NCI-H1417 (cell line): ENCODE data around the gene GAB1.

Experiments
- DNase-seq, 3 experiments: peaks; one replicate each; lab custom pipeline; 2025; lab: John Stamatoyannopoulos, UW

Gene GAB1

DNA sequence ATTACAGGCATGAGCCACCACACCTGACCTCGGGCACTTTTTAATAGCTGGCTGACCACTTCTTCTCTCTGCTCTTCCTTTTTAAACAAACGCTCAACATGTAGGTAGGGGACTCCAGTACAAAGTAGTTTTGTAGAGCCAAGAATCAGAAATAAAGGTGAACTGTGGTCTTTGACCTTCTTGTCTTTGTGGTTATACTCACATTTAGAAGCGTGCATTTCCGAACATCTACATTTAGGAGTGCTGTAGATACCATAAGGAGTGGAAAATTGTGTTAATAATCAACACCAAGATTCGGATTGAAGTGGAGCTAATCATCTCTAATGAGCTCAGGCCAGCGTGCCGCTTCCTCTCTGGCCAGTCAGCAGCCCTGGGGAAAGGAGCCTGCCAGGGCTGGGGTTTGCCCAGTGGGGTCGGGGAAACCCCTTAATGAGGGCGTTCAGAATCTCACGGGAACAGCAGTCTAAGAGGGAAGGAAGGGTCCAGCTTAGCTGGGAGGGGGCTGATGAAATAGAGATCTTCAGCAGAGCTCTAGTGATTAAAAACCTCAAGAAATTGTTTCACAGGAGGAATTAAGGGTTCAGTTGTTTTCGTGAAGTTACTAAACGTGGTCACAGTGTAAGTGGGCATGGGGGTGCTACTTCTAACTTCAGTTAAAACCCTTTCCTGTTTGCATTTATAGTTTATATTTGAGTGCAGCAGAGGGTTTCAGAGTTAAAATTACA, 81.2 kb downstream of the GAB1 start:
- DNase-seq = no peak

DNA sequence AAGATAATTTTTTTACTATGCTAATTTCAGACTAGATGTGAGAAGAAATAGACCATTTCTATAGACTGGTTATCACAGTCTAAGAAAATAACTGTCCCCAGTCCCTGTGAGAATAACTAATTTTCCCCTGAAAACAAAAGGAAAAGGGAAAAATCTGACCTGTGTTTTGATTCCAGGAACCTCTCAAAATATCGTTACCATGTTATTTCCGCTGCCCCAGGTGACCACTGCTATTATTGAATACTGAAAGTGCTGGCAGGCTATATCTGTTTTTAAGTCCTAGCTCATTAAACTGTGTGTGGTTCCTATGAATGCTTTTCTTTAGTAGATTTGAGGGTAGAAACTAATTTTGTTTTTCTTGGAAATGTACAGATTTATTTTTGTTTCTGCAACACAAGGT, 83.6 kb downstream of the GAB1 start:
- no peak for DNase-seq

DNA sequence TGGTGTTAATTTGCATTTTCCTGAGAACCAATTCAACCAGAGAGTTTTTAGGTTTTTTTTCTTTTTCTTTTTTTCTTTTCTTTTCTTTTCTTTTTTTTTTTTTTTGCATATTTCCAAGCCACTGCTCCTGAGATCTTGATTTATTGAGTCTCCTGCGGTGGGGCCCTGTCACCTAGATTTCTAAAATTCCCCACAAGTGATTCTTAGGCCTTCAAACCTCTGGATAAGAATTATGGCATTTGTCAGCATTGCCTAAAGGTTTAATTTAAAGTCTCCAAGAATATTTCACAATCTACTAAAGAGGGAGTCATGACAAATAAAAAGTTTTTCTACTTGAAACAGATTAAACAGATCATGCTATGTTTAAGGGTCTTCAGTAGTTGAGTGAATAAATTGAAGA, 84.9 kb downstream of the GAB1 start:
- no peak for DNase-seq

DNA sequence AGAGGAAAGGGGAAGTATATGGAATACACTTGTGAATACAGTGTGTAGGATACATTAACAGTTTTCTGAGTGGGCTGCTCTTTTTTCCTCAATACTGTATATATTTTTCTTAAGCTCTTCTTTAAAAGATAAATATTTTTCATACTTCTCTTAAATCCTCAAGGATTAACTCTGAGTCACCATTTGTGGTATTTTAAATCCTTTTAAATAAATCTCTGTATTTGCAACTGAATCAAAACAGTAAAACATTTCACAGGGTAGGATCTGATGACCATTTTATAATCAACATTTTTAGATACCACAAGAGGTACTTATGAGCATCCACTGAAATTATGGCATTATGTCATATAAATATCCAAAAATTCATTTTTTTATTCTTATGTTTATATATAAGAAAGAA, 87.6 kb downstream of the GAB1 start:
- no peak for DNase-seq

DNA sequence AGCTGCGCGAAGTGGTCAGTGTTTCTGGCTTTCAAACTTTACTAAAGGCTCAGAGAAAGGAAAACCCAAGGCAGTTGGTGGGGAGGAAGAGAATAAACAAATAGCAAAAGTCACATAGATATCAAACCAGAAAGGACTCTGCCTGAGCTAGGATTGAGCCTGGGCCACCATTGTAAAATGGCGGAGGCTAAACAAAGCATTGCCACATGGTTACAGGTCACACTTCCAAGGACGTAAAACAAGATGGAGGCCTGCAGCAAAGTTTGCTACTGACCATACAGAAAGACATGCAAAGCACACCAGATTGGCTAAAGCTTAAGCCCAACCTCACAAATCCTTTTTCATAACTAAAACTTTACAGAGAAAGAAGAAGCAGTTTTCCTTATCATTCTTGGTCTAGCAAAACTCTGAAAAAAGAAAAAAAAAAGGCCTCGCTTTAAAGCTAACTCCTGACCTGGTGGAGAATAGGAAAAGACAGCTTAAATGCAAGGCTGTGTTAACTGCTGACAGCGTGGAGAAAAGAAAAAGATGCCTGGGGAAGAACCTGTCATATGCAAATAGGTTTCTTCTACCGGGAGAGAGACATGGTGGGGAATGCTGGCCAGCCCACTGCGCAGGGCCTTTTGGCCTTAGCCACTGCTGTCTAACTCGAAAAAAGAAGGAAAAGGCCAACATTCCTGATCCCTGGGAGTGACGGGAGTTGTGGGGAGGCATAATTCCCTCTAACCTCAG, 95.0 kb downstream of the GAB1 start:
- no peak for DNase-seq

DNA sequence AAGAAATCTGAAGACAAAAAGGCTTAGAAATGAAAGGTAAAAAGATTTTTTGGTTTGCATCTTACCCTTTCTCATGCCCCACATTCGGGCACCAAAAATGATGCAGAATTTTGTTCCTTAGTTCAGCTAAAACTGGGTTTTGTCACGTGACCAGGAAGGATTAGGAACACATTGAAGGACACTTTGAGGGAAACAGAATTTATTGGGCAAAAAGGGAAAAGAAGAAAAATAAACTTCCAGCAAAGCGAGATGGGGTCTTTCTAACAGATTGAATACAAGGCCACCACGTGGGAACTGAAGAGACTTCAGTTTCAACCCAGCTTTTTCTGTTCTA, 95.5 kb downstream of the GAB1 start:
- no peak for DNase-seq

DNA sequence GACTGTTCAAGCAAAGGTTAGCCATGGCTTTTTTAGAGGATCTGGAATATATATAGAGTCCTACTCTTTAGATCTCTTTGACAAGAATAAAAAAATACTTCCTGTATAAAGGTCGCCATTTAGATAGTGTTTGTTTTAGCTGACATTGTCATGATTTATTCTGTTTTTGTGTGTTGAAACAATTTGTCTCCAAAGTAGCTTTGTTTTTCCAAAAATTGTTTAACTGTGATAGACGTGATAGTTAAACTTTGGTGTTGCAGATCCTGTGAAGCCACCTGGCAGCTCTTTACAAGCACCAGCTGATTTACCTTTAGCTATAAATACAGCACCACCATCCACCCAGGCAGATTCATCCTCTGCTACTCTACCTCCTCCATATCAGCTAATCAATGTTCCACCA, 96.6 kb downstream of the GAB1 start:
- DNase-seq = peak in 1 of 3 experiments; percentile 34

DNA sequence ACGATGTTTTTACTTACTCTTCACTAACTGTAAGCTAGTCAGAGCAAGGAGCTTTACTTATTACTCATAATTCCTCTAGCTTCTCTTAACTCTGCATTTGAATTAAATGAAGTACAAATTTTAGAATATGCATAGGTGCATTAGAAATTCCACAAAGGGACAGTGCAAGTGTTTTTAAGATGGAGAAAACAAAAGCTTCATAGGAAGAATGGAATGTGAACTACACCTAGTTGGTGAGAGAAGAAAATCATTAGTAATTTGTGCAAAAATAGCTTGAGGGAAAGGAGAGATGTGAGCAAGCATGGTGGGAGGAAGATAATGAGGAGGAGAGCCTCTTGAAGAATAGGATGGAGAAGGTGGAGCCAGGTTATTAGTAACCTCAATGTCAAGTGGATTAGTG, 99.3 kb downstream of the GAB1 start:
- no peak for DNase-seq

DNA sequence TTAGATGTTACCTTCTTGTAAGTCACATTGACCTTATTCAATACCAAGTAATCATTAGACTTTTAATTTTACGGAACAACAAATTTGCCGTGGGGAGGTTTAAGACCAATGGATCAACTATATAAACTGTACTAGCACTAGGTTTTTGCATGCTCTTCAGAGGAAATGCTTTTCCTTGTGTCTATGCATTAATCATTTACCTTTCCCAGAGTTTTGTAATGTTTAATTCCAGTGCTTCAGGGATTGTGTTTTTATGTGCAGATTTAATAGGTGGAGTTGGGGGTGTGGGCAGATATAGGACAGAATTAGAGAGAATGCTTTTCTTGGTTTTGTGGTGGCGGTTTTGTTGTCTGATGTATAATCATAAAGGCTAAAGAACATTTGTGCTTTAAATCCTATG, 100.8 kb downstream of the GAB1 start:
- DNase-seq = no peak

DNA sequence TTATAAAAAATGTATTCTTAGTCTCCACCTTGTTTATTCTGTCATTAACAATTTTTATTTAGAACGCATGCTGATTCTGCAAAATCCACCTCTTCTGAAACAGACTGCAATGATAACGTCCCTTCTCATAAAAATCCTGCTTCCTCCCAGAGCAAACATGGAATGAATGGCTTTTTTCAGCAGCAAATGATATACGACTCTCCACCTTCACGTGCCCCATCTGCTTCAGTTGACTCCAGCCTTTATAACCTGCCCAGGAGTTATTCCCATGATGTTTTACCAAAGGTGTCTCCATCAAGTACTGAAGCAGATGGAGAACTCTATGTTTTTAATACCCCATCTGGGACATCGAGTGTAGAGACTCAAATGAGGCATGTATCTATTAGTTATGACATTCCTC, 101.3 kb downstream of the GAB1 start:
- DNase-seq = peak in 2 of 3 experiments; percentile 9 to 66

DNA sequence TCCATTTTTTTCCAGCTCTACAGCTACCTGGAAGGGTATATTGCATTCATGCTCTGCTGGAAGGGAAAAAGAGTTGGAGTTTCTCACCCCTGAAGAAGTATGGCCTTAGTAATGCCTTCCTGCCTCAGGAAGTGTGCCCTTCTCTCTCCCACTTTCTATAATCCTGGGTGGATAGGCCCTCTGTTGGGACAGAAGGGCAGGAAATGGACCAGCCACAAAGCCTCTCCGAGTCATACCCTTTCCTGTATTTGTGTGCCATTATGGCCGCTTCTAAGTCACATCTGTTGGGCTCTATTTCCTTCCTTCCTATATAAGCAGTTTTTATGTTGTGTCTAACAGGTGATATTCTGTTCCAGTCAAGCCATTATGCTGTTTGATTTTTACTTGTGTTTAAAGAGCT, 102.0 kb downstream of the GAB1 start:
- no peak for DNase-seq

DNA sequence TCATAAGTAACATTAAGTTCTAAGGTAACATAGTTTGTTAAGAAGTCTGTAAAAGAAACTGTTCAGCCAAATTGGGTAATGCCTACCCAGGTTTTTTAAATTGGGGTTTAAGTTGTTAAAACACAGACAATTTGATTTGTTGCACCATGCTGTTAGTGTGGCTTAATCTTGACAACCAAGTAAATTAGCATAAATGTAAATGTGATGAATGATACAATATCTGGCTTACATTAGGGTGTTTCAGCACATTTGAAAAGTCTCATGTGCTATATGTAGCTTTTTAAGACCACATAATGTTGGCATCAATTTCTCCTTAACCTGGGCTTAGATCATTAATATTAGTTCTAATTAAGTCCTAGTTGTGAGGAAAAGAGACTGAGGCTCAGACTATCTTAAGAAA, 104.4 kb downstream of the GAB1 start:
- no peak for DNase-seq

DNA sequence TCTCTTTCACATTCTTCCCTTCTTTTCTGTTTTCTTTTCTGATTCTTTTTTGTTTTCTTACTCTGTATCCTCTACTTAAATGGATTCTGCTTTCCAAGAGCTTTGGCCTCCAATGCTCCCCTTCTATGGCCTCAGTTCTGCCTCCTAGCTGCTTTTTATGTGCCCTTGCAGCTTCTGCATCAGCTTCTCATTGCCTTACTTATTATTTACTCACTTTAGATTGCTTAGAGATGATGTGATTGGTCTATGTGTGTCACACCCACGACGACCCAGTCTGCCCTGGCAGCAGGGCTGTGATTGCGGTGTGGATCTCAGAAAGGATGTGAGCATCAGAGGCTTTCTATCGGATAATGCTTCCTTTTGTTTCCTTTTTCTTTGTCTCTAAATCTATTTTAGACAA, 105.0 kb downstream of the GAB1 start:
- DNase-seq = peak in 2 of 3 experiments; percentile 7 to 21

DNA sequence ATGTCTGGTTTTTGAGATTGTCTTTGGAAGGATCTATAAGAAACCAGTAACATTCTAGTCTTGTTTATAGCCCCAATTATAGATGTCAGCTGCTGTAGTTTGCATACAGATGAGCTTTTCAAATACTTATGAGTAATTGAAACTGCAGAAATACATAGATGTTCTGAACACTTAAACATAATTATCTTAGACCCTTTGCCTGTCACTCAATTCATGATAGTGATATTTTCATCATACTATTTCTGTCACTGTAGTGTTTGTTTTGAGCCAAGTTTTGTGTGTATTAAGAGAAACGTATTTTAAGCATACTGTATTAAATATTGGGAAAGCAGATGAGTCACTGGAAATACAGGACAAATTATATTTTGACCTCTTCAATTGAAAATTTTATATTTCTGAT, 107.1 kb downstream of the GAB1 start:
- DNase-seq = peak in 2 of 3 experiments; percentile 11 to 64

DNA sequence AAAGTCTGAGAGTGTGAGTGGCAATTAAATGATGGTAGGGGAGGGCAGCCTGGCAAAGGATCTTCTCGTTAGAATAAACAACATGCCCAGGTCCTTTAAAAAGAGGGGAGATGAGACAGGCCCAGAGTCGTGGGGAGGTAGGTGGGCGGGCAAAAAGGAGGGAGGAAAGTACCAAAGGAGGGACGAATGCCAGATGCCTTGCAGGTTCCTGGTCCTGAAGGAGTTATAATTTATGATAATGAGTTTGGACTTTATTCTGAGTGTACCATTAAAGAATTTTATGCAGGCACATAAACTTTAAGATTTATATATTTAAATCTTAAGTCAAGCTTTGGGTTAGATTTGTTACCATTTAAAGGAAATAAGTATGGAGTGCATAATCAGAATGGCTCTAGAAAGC, 114.5 kb downstream of the GAB1 start:
- DNase-seq = peak in 1 of 3 experiments; percentile 73

DNA sequence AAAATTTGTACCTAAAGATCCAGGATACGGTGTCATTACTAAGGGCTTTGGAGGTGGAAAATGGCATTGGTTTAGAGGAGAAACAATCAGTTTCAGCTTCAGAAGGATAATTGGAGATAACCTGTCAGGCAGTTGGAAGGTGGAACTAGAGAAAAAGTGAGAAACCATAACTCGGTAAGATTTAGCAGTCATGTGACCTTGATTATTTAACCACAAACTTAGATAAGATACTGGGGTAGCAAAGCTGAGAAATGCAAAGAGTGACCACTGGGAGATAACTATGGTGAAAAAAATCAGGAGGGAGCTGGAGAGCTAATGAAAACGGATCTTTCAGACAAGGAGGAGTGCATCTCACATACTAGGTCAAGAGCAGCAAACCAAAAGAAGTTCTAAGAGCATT, 118.5 kb downstream of the GAB1 start:
- DNase-seq = no peak

DNA sequence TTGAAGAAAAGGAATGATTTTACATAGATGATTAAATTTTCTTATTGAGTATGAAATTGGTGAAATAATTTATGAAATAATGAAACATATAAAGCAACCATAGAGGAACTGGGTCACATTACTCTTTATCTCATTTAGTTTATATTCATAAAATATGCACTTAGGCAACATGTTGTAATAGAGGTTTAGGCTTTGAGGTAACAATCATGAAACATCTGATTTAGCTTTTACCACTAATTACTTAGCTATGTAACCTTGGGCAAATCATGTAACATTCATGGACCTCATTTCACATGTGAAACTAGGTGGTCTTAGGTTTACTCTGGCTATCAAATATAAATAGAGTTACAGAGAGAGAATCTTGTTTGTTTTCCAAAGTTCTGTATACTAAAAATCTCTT, 122.3 kb downstream of the GAB1 start:
- no peak for DNase-seq

DNA sequence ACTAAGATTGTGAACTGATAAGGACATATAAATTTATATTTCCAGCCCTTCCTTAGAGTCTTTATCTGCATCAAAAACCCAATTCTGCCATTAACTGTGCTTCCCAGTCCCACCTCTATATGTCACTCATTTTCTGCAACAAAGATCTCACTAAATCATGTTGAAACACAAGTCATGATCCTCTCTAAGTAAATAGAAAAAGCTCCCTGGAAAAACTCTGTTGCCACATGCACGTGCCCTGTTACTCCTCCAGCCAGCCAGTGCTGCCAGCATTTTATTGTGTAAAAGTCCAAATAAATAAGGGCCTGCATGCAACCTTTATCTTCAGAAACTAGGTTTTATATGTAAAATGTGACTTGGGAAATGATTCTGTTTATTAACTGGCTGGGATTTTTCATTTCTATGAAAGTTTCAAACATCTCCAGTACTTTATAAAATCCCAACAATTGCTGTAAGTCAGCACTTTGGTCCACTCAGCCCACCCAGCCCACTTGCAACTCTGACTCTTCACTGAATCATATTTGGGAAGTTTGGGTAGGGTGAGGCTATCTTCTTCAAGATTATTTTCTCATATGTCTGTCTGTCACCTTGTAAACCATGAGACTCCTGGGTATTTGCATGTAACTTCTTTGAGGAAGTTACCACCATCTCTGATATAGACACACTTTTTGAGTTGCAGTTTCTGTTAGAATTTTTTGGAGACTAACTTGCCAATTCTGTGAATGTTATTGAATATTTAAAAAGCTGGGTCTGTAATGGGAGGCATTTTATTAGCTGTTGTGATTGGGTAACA, 136.9 kb downstream of the GAB1 start:
- DNase-seq = no peak

DNA sequence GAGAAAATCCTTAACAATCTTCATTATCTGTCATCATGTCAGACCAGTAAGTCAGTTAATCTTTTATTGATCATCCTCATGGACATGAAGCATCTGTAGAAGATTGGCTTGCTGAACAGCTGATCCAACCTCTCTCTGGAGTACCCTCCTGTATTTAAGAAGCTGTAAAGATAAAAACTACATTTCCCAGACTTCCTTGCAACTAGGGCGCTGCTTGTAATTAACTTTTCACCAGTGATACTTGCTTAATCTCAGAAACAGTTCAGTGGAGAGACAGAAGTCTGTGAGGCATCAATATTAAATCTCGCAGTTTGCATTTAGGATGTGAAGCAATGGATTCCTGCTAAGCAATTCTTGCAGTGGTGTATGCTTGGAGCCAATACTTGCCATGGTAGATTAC, 140.8 kb downstream of the GAB1 start:
- no peak for DNase-seq

DNA sequence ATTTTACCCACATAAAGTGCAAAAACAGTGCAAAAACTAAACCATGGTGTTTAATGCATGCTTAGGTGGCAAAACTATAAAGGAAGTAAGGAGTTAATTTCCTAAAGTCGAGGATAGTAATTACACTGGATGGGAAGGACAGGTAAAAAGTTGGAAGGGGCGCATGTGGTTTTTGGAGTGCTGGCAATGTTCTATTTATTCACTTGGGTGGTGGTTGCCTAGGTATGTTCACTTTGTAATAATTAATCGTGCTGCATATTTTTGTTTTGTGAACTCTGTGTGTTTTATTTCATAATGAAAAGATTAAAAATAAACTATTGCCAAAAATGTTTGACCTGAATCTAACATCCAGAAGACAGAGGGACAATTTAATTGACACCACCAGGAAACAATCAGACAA, 144.7 kb downstream of the GAB1 start:
- DNase-seq = no peak

DNA sequence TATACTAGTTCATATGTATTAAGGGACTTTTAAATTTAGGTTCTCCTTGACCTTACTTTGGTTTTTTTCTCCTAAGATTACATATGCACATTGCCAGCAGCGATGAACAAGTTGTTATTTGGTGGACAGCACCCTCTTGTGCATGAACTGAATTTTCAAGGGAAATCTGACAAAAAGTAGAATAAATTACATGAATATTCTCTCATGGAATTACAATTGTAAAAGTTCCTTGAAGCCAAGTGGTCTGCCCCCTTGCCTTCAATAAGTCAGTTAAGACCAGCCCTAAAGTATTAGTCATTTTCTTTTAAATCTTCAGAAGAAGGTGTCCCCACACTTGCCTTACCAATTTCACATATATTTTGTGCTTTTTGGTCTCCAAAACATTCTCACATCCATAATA, 146.2 kb downstream of the GAB1 start:
- DNase-seq = peak; percentile 4 to 73 (median 6)

DNA sequence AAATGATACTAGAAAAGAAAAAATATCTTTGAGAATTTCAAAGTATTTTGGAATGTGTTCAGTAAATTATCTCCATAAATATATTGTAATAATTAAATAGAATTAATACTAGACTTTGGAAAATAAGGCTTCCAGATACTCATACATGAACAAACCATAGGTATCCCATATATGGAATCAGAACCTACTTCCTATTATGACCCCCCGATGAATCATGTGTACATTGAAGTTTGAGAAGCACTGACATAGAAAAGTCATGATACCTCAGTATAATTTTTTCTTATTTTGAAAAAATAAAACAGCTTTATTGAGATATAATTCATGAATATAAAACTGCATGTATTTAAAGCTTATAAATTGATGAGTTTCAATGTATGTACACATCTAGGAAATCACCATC, 149.6 kb downstream of the GAB1 start:
- no peak for DNase-seq

DNA sequence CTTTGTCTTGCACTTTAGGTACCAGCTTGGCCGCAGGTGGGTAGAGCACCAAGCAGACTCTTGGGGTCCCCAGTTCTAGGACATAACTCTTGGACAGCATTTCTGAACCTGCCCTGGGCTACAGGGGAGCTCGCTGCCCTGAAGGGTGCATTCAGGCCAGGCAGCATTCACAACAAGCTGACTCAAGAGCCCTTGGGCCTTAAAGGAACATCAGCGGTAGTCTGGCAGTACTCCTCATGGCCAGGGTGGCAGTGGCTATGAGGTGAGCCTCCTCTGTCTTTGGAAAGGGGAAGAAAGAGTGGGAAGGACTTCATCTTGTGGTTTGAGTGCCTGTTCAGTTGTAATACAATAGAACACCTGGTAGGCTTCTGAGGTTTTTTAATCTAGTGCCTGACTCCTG, 152.0 kb downstream of the GAB1 start:
- DNase-seq = no peak
